Measurements from ENCODE around the gene MED9.

DNA sequence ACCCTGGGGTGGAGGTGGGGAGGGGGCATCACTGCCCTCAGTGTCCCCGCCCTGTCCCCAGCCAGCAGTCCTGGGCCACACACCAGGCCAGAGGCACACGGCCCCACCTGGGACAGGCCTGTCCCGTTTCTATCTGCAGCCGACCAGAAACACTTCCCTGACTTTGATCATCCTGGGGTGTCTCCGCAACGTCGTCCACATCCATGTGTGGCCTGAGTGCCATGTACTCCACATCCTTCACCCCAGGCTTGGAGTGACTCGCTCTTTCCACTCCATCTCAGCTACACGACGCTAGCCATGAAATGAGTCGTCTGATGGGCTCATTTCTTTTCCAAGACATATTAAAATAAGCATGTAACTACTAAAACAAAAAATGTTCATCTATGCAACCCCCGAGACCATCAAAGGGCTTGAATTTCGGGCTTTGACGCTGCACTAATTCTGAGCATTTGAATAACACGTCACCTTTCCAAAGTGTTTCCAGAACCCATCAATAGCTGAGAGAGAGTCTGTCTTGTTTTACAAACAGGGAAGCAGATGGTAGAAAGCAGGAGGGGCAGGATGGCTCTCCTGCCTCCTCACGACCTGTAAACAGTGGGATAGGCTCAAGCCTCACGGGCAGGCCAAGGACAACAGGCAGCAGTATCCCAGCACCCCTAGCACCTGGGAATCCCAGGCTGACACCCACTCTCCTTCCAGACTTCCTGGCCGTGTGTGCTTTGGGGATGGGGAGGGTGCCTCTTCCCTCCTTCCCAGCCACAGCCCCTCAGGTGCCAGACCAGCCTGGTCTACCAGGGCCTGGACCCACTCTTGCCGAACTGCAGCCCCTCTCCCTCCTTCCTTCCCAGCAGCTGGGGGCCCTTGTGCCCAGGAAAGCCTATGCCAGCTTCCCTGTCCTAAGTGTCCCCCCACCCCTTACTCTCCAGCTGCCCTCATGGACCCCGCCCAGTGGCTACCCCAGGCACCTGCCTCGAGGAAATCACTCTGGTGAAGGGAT is 39.4 kb downstream of the MED9 start:
- TF ChIP-seq, protein P1, sequence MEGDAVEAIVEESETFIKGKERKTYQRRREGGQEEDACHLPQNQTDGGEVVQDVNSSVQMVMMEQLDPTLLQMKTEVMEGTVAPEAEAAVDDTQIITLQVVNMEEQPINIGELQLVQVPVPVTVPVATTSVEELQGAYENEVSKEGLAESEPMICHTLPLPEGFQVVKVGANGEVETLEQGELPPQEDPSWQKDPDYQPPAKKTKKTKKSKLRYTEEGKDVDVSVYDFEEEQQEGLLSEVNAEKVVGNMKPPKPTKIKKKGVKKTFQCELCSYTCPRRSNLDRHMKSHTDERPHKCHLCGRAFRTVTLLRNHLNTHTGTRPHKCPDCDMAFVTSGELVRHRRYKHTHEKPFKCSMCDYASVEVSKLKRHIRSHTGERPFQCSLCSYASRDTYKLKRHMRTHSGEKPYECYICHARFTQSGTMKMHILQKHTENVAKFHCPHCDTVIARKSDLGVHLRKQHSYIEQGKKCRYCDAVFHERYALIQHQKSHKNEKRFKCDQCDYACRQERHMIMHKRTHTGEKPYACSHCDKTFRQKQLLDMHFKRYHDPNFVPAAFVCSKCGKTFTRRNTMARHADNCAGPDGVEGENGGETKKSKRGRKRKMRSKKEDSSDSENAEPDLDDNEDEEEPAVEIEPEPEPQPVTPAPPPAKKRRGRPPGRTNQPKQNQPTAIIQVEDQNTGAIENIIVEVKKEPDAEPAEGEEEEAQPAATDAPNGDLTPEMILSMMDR (IDR thresholded peaks at IDR 0.05; ENCODE audit: low read length): no peak
- TF ChIP-seq EZH2 (optimal IDR thresholded peaks at IDR 0.05; ENCODE audit: low read depth, low read length): no peak
